A549 treated with AZD9567 at 1 μM for 4 hours (cell line): ENCODE results near the gene SPHKAP. TPM values are rescaled to one million over a fixed set of nuclear protein-coding genes. Genes with fewer than 3 reads are reported as not detected.

Experiments
- total RNA-seq: library from RNA; stranded (reverse); fragments of 200-300 nt; extraction: Qiagen RNA extraction; gene quantifications from 5 replicates; pipeline ENCODE4 v1.2.3, GENCODE V29; 2022; ENCODE audit not compliant: insufficient read depth

The SPHKAP gene, protein sequence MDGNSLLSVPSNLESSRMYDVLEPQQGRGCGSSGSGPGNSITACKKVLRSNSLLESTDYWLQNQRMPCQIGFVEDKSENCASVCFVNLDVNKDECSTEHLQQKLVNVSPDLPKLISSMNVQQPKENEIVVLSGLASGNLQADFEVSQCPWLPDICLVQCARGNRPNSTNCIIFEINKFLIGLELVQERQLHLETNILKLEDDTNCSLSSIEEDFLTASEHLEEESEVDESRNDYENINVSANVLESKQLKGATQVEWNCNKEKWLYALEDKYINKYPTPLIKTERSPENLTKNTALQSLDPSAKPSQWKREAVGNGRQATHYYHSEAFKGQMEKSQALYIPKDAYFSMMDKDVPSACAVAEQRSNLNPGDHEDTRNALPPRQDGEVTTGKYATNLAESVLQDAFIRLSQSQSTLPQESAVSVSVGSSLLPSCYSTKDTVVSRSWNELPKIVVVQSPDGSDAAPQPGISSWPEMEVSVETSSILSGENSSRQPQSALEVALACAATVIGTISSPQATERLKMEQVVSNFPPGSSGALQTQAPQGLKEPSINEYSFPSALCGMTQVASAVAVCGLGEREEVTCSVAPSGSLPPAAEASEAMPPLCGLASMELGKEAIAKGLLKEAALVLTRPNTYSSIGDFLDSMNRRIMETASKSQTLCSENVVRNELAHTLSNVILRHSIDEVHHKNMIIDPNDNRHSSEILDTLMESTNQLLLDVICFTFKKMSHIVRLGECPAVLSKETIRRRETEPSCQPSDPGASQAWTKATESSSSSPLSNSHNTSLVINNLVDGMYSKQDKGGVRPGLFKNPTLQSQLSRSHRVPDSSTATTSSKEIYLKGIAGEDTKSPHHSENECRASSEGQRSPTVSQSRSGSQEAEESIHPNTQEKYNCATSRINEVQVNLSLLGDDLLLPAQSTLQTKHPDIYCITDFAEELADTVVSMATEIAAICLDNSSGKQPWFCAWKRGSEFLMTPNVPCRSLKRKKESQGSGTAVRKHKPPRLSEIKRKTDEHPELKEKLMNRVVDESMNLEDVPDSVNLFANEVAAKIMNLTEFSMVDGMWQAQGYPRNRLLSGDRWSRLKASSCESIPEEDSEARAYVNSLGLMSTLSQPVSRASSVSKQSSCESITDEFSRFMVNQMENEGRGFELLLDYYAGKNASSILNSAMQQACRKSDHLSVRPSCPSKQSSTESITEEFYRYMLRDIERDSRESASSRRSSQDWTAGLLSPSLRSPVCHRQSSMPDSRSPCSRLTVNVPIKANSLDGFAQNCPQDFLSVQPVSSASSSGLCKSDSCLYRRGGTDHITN (N-terminal part only)
- 0.01 to 0.02 TPM in 2 of 5 replicates, not detected in the others for total RNA-seq

DNA sequence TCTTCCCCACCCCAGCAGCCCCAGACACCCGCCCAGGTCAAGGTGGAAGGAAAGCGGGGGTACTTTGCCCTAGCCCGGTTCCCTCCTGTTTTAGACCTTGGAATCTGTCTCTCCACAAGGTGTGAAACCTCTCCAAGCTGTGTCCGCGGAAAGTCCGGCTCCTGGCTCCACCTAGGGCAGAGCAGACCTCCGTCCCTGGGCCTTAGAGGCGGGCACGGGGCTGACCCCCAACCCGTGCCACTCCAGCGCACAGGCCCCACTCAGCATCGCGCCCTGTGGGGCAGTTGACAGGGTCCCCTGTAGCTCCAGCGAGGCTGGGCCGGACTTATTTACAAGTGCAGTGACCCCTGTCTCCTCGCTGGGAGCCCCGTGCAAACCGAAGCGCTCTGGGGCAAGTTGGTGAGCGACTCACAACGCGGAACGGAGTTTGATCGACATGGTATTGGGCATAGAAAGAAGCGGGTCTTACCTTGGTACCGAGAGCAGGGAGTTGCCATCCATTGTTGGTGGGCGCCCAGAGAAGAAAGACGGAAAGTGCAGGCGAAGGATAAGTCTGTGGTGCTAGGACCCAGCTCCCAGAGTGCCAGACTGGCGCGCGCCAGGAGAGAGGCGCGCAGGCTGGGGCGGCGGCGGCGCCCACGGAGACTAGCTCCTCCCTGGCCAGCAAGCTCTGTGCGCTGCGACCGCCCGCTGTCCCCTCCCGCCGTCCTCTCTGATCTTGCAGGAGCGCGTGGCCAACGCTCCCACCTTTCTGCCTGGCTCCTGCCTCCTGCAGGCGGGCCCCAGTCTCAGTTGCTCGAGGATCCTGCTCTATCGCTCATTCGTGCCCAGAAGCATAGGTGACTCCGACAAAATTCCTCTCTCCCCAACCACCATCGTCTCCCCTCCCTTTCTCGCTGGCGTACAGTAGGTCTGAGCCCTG lies at the start of gene SPHKAP:
TSS of gene SPHKAP (minus strand) at position 590 of the 922 bp plus-strand sequence. CDS start at position 501, 89 bp downstream.

